Liver (tissue), 1 donor: ENCODE measurements around the gene TMTC2.

Experiments used
- FOXA1 ChIP-seq: IDR thresholded peaks from 2 replicates; pipeline ENCODE4 v1.6.1; 2016; ENCODE audit warnings: antibody characterized with exemption
- TF ChIP-seq, protein P1 (sequence below): IDR thresholded peaks from 2 replicates; pipeline ENCODE4 v1.6.1; 2016; ENCODE audit warnings: antibody characterized with exemption
- TF ChIP-seq, protein P2 (sequence below): IDR thresholded peaks from 2 replicates; pipeline ENCODE4 v1.6.1; 2016; ENCODE audit warnings: antibody characterized with exemption

DNA sequence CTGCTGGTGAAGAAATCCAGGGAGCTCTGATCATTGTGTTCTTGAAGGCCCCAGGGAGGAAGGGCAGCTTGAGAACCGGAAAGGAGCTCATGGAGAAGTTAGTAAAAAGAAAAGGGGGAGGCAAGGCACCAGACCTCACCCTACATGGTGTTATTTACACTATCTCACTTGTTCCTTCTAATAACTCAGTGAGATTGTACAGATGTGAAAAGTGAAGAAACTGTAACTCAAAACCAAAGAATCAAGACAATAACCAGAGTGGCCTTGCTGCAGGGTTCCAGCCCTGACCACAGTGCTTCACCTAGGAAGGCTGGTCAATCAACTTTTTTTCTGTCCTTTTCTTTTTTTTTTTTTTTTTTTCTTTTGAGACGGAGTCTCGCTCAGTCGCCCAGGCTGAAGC is 353.6 kb downstream of the TMTC2 start:
- TF ChIP-seq, protein P1, sequence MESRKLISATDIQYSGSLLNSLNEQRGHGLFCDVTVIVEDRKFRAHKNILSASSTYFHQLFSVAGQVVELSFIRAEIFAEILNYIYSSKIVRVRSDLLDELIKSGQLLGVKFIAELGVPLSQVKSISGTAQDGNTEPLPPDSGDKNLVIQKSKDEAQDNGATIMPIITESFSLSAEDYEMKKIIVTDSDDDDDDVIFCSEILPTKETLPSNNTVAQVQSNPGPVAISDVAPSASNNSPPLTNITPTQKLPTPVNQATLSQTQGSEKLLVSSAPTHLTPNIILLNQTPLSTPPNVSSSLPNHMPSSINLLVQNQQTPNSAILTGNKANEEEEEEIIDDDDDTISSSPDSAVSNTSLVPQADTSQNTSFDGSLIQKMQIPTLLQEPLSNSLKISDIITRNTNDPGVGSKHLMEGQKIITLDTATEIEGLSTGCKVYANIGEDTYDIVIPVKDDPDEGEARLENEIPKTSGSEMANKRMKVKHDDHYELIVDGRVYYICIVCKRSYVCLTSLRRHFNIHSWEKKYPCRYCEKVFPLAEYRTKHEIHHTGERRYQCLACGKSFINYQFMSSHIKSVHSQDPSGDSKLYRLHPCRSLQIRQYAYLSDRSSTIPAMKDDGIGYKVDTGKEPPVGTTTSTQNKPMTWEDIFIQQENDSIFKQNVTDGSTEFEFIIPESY = no peak
- no peak for TF ChIP-seq FOXA1
- TF ChIP-seq, protein P2, sequence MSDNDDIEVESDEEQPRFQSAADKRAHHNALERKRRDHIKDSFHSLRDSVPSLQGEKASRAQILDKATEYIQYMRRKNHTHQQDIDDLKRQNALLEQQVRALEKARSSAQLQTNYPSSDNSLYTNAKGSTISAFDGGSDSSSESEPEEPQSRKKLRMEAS = no peak
